GM19035 (cell line): Measurements from ENCODE around the gene PHOX2A.
"Not testable (repeated sequence)": the region's sequence is repeated elsewhere in the genome, so short reads cannot be mapped to it uniquely, and the experiment has no call there.

Source experiments
- ATAC-seq: cut with Tn5 transposase; IDR thresholded peaks from one replicate; pipeline ENCODE4 v1.9.1; 2021; ENCODE audit not compliant: unreplicated experiment

The PHOX2A gene

DNA sequence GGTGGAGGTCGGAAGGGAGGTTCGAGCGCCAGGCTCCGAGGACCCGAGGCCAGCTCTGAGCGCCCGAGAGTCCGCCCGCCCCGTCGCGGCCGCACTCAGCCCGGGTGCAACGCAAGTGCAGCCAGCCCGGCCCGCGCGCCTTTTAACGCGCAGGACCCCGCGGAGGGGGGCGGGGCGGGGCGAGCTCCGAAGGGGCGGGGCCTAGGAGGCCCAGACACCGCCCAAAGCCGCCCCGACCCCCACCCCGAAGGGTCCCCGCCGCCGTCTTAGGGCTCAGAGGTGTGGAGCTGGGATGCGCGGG, at the start of gene PHOX2A:
Gene PHOX2A (minus strand): TSS at position 117 of the 301 bp plus-strand sequence. CDS start 172 bp downstream, outside the sequence.
- no peak for ATAC-seq

- no peak for ATAC-seq
Measured at GRCh38 chr11:72293391-72293790, 49.4 kb upstream of the PHOX2A start.

GRCh38 chr11:72292106-72292785, 48.3 kb upstream of the PHOX2A start:
- ATAC-seq: no peak

- not testable (repeated sequence) for ATAC-seq
Measured at GRCh38 chr11:72290741-72291140, 46.8 kb upstream of the PHOX2A start.

- no peak for ATAC-seq
Measured at GRCh38 chr11:72287293-72287692, 43.3 kb upstream of the PHOX2A start.

GRCh38 chr11:72283947-72284346, 40.0 kb upstream of the PHOX2A start:
- ATAC-seq: no peak

DNA sequence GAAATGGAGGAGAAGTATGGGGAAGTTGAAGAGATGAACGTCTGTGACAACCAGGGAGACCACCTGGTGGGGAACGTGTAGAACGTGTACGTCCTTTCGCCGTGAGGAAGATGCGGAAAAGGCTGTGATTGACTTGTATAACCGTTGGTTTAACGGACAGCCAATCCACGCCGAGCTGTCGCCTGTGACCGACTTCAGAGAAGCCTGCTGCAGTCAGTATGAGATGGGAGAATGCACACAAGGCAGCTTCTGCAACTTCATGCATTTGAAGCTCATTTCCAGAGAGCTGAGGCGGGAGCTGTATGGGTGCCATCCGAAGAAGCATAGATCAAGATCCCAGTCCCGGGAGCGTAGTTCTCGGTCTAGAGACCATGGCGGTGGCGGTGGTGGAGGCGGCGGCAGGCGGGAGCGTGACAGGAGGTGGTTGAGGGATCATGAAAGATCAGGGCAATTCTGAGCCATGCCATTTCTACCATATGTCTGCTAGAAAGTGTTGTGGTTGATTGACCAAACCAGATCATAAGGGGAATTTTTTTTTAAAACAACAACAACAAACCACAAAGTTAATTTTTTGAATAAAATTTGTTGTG, 36.8 kb upstream of the PHOX2A start:
- ATAC-seq: no peak

DNA sequence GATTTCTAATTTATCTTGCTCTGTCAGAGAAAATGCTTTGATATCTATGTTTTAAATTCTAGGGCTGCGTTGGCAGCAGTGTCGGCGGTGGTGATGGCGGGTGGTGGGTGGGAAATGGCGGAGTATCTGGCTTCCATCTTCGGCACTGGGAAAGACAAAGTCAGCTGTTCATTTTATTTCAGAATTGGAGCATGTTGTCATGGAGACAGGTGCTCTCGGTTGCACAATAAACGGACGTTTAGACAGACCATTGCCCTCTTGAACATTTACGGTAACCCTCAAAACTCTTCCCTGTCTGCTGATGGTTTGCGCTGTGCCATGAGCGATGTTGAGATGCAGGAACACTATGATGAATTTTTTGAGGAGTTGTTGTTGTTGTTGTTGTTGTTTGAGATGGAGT, 36.1 kb upstream of the PHOX2A start:
- no peak for ATAC-seq

DNA sequence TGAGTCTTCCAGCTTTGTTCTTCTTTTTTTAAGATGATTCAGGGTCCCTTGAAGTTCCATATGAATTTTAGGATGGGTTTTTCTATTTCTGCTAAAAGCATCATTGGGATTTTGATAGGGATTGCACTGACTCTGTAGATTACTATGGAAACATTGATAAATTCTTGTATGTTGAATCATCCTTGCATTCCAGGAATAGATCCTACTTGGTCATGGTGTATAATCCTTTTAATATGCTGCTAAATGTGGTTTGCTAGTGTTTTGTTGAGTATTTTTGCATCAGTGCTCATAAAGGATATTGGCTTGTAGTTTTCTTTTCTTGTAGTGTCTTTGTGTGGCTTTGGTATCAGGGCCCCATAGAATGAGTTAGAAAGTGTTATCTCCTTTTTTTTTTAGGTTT, 34.9 kb upstream of the PHOX2A start:
- no peak for ATAC-seq

DNA sequence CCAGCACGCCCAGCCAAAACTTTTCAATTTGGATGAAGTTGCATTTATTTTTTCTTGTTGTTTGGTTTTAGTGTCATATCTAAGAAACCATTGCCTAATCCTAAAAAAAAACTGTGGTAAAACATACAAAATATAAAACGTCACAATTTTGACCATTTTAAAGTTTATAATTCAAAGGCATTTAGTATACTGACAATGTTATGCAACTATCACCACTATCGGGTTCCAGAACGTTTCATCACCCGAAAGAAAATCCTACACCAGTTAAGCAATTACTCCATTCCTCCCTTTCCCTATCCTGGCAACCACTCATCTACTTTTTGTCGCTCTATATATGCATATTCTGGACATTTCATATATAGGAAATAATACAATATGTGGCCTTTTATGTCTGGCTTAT, 30.5 kb upstream of the PHOX2A start:
- no peak for ATAC-seq

- ATAC-seq: no peak
Measured at GRCh38 chr11:72271980-72272379, 28.0 kb upstream of the PHOX2A start.

DNA sequence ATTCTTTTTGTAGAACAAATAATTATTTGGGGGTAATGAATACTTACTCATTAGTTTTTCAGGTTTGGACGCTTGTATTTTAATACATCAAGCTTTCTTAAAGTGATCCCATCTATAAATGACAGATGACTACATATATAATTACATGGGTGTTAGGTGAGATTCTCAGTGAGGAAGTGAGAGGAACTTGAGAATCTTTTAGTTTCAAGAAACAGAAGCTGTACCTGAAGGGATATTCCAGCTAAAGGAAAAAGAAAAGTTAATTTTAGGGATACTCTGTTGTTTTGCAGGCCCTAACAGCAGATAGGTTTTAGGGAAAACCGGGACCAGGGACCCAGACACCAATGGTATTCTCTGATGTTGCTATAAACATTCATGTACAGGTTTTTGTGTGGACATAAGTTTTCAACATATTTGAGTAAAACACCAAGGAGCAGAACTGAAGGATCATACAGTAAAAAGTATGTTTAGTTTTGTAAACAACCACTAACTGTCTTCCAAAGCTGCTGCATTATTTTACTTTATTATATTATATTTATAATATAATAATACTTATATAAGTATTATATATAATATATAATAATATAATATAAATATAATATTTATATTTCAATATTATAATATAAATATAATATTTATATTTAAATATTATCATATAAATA, 24.1 kb upstream of the PHOX2A start:
- ATAC-seq: no peak

- not testable (repeated sequence) for ATAC-seq
Measured at GRCh38 chr11:72266960-72267359, 23.0 kb upstream of the PHOX2A start.

DNA sequence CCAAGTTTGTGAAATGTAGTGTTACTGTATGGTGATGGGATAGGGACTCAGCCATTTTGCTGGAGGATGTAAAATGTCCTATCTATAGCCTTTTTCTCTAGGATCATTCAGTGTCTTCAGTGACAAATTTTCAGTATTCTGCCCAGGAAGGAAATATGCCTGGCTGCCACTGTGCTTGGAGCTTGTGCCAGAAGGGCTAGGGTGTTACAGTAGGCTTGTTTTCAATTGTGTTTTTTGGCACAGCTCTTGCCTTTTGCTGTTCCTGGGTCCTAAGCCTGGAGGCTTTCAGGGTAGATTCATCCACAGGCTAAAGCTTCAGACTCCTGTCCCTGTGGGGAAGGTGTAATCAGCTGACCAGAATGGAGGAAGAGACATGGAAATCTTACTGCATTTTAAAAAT, 22.0 kb upstream of the PHOX2A start:
- no peak for ATAC-seq

- no peak for ATAC-seq
Measured at GRCh38 chr11:72263361-72263760, 19.4 kb upstream of the PHOX2A start.

DNA sequence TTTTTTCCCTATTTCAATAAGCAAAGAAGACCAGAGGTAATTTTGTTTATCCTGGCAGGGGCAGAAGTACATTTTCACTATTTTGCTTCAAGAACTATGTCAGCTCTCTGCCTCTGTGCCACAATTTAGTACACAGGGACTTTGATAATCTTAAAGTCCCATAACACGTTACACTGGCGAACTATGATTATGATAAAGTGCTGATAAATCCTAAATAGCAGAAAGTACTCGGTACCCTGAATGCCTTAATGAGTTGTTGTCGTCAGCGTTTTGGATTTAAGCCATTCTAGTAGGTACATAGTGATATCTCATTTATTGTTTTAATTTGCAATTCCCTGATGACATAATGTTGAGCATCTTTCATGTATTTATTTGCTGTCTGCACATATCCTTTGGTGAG, 16.6 kb upstream of the PHOX2A start:
- no peak for ATAC-seq

DNA sequence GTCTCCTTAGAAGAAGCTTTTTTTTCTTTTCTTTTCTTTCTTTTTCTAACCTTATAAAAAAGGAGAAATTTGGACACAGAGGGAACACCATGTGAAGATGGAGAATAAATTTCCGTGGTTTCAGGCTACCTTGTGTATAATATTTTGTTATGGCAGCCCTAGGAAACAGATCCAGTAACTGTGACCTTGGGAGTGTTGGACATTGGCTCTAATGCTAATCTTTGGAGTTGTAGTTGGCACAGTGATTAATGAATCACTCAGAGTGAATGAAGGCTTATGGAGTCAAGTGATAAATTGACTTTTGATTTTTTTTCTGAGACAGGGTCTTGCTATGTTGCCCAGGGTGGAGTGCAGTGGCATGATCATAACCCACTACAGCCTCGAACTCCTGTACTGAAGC, 15.5 kb upstream of the PHOX2A start:
- no peak for ATAC-seq

DNA sequence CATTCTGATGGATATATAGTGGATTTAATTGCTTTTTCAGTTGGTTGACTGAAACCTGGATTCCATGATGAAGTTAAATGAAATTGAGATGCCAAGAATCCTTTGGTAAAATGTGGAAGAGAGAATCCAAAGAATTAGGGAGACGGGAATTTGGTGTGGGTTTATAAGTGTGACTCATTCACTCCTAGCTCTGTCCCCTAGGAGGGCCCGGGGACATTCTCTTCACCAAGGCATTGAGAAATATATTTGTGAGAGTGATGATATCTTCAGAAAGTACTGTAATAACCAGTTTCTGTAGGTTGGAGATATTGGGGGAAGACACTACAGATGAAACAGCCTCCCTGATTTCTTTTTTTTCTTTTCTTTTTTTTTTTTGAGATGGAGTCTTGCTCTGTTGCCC, 13.6 kb upstream of the PHOX2A start:
- no peak for ATAC-seq

- no peak for ATAC-seq
Measured at GRCh38 chr11:72254299-72254993, 10.5 kb upstream of the PHOX2A start.

DNA sequence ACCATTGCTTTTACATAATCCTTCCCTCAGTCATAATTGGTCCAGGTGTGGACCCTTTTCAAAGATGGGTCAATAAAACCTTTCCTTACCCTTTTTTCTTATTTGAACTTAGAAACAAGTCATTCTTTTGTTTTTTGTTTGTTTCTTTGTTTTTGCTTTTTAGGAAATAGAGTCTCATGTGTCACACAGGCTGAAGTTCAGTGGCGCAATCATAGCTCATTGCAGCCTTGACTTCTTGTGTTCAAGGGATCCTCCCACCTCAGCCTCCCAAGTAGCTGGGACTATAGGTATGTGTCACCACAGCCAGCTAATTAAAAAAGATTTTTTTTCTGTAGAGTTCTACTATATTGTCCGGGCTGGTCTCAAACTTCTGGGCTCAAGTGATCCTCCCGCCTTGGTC, 9.4 kb upstream of the PHOX2A start:
- no peak for ATAC-seq

DNA sequence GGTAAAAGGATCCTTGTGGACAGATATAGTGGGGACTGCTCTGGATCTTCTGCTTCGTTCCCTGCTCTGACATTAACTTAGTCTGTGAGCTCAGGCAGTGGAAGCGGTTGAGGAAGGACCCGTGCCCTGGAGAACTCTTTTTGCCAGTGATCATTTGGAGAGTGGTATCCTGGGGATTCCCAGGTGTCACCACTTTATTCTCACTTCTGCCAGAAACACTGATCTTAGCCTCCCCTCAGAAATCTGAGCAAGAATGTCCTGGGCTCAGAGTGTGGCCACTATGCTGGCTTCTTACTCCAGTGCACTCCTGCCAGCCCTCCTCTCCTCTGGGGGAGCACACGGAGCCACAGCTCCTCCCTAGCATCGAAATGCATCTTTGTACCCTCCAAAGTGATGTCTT, 7.6 kb upstream of the PHOX2A start:
- no peak for ATAC-seq
